Retinal pigment epithelial cell (primary cell): Measurements from ENCODE around the gene TNRC6C.
"Not testable (repeated sequence)": the region's sequence is repeated elsewhere in the genome, so short reads cannot be mapped to it uniquely, and the experiment has no call there.

ENCODE experiments used
- DNase-seq: peaks from one replicate; pipeline ENCODE4 v3.0.0-alpha.2; 2010; ENCODE audit warnings: low read depth
- H3K4me3 ChIP-seq: 2 replicates; pipeline ENCODE4 v1.5.1; 2011; ENCODE audit warnings: mild to moderate bottlenecking, low read length, control low read depth, moderate library complexity
- TF ChIP-seq, protein P1 (sequence below): conservative IDR thresholded peaks from 2 replicates; pipeline ENCODE4 v1.5.1; 2011; ENCODE audit warnings: low read depth, low read length, control low read depth, inconsistent platforms

TNRC6C gene

GRCh38 chr17:78081551-78081950, 123.0 kb downstream of the TNRC6C start:
- H3K4me3 ChIP-seq: no peak overlapping the region
- DNase-seq: no peak
- TF ChIP-seq, protein P1, sequence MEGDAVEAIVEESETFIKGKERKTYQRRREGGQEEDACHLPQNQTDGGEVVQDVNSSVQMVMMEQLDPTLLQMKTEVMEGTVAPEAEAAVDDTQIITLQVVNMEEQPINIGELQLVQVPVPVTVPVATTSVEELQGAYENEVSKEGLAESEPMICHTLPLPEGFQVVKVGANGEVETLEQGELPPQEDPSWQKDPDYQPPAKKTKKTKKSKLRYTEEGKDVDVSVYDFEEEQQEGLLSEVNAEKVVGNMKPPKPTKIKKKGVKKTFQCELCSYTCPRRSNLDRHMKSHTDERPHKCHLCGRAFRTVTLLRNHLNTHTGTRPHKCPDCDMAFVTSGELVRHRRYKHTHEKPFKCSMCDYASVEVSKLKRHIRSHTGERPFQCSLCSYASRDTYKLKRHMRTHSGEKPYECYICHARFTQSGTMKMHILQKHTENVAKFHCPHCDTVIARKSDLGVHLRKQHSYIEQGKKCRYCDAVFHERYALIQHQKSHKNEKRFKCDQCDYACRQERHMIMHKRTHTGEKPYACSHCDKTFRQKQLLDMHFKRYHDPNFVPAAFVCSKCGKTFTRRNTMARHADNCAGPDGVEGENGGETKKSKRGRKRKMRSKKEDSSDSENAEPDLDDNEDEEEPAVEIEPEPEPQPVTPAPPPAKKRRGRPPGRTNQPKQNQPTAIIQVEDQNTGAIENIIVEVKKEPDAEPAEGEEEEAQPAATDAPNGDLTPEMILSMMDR: no peak

- not testable (repeated sequence) for H3K4me3 ChIP-seq, DNase-seq
Observed at GRCh38 chr17:78082355-78082872, 123.9 kb downstream of the TNRC6C start.

DNA sequence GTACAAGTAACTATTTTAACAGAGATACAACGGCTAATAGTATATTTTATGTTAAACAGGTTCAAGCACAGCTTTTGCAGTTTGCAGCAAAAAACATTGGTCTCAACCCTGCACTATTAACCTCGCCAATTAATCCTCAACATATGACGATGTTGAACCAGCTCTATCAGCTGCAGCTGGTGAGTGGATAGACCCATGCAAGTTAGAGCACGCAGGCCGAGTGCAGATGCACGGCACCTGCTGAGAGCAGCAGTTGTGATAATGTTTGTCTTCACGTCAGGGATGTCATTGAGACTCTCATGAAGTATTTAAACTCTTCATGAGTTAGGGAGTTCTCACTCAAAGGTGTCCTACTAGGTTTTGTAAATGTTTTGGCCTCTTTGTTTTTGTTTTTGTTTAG, 124.5 kb downstream of the TNRC6C start:
- no peak overlapping the region for H3K4me3 ChIP-seq
- no peak for DNase-seq
- TF ChIP-seq, protein P1: no peak

DNA sequence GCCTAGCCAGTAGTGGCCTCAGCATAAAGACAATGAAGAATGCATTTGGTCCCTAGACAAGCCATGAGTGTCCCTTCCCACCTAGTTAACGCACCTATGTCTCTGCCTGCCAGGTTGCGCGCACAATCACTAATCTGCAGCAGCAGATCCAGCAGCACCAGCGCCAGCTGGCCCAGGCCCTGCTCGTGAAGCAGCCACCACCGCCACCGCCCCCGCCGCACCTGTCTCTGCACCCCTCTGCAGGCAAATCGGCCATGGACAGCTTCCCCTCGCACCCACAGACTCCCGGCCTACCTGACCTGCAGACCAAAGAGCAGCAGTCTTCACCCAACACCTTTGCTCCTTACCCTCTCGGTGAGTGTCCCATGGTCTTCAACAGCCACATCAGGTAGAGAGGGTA, 128.2 kb downstream of the TNRC6C start:
- no peak overlapping the region for H3K4me3 ChIP-seq
- DNase-seq: no peak
- TF ChIP-seq, protein P1: no peak

DNA sequence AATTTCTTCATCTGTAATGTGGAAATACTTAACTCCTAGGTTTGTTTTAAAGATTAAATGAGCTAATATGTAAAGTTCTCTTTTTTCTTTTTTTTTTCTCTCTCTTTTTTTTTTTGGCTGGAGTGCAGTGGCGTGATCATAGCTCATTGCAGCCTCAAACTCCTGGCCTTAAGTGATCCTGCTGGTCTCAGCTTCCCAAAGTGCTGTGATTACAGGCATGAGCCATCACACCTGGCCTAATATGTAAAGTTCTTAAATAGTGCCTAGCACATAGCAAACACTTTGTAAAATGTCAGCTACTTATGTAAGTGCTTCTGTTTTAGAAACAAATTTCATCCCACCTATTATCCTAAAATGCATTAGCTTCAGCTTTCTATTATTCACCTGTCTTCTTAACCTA, 130.0 kb downstream of the TNRC6C start:
- DNase-seq: no peak

GRCh38 chr17:78089576-78090281, 131.2 kb downstream of the TNRC6C start:
- no peak for DNase-seq
- no peak overlapping the region for H3K4me3 ChIP-seq
- TF ChIP-seq, protein P1: no peak

More for the DNA sequence above, 130.0 kb downstream of the TNRC6C start:
- no peak overlapping the region for H3K4me3 ChIP-seq
- TF ChIP-seq, protein P1: no peak

- no peak for DNase-seq
- TF ChIP-seq, protein P1: no peak
- no peak overlapping the region for H3K4me3 ChIP-seq
Observed at GRCh38 chr17:78092794-78093324, 134.4 kb downstream of the TNRC6C start.
